Measurements from ENCODE around the gene NRL.
"Not testable (repeated sequence)": the region's sequence is repeated elsewhere in the genome, so short reads cannot be mapped to it uniquely, and the experiment has no call there.

GRCh38 chr14:24036963-24037657 is 77.6 kb downstream of the NRL start:
- TF ChIP-seq CTCF (conservative IDR thresholded peaks at IDR 0.05 in 1 of 2, IDR thresholded peaks at IDR 0.05 in 1 of 2; ENCODE audit: low read depth in 1 of 2, low read length in 2 of 2); EZH2 (IDR thresholded peaks at IDR 0.05; ENCODE audit: low read length, missing control alignments): not testable (repeated sequence)

Measured in fibroblast of lung (primary cell).